ENCODE data around the gene RPRML.
"Not testable (repeated sequence)": the region's sequence is repeated elsewhere in the genome, so short reads cannot be mapped to it uniquely, and the experiment has no call there.

The RPRML gene

GRCh38 chr17:46964315-46965265, 14.5 kb downstream of the RPRML start:
- Mint-ChIP-seq H3K36me3 (ENCODE audit: low read depth) (no peaks in the 10 kb centered on the region), H3K4me1 (ENCODE audit: low read depth) (peaks cover 4% of the 10 kb centered on the region), H3K27ac (no peak overlapping the region), H3K27me3 (ENCODE audit: low read depth) (no peaks in the 10 kb centered on the region), H3K9me3 (no peaks in the 10 kb centered on the region), H3K4me3 (no peak overlapping the region)
- no peak for DNase-seq (ENCODE audit: low spot score)

- H3K4me3 Mint-ChIP-seq, result no peak overlapping the region
- H3K9me3 Mint-ChIP-seq, result no peaks in the 10 kb centered on the region
- H3K27ac Mint-ChIP-seq, result no peak overlapping the region
- peaks cover 4% of the 10 kb centered on the region for H3K4me1 Mint-ChIP-seq (ENCODE audit: low read depth)
- no peaks in the 10 kb centered on the region for H3K36me3 Mint-ChIP-seq (ENCODE audit: low read depth)
- no peaks in the 10 kb centered on the region for H3K27me3 Mint-ChIP-seq (ENCODE audit: low read depth)
- no peak for DNase-seq (ENCODE audit: low spot score)
These were observed 15.5 kb downstream of the RPRML start for GRCh38 chr17:46963571-46963970.

DNA sequence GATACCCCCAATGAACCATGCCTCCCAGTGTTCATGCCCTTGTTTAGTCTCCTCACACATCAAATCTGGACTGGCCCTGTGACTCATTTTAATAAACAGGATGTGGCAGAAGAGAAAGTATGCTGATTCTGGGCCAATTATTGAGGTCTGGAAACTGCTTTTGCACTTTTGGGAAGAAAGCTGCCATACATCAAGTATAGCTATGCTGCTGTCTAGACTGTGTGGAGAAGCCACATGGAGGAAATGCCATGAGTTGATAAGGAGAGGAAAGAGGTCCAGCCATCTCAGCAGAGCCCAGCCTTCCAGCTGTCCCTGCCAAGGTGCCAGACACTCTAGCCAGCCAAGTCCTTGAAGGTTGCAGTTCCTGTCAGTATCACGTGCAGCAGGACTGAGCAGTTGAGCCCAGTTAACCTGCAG, 16.7 kb downstream of the RPRML start:
- H3K4me3 Mint-ChIP-seq, result no peak overlapping the region
- H3K27me3 Mint-ChIP-seq (ENCODE audit: low read depth), result no peaks in the 10 kb centered on the region
- H3K27ac Mint-ChIP-seq, result no peak overlapping the region
- DNase-seq (ENCODE audit: low spot score), result no peak
- peaks cover 4% of the 10 kb centered on the region for H3K4me1 Mint-ChIP-seq (ENCODE audit: low read depth)
- H3K9me3 Mint-ChIP-seq, result no peaks in the 10 kb centered on the region
- H3K36me3 Mint-ChIP-seq (ENCODE audit: low read depth), result no peaks in the 10 kb centered on the region

GRCh38 chr17:46960152-46960551, 18.9 kb downstream of the RPRML start:
- H3K4me1 Mint-ChIP-seq (ENCODE audit: low read depth), result peaks cover 4% of the 10 kb centered on the region
- H3K4me3 Mint-ChIP-seq, result no peak overlapping the region
- no peaks in the 10 kb centered on the region for H3K27me3 Mint-ChIP-seq (ENCODE audit: low read depth)
- DNase-seq (ENCODE audit: low spot score), result no peak
- H3K36me3 Mint-ChIP-seq (ENCODE audit: low read depth), result peaks cover 3% of the 10 kb centered on the region
- no peak overlapping the region for H3K27ac Mint-ChIP-seq
- H3K9me3 Mint-ChIP-seq, result no peaks in the 10 kb centered on the region

- no peak for DNase-seq (ENCODE audit: low spot score)
- no peak overlapping the region for H3K27ac Mint-ChIP-seq
- H3K4me3 Mint-ChIP-seq, result no peak overlapping the region
- peaks cover 3% of the 10 kb centered on the region for H3K36me3 Mint-ChIP-seq (ENCODE audit: low read depth)
- H3K4me1 Mint-ChIP-seq (ENCODE audit: low read depth), result peaks cover 4% of the 10 kb centered on the region
- no peaks in the 10 kb centered on the region for H3K27me3 Mint-ChIP-seq (ENCODE audit: low read depth)
- no peaks in the 10 kb centered on the region for H3K9me3 Mint-ChIP-seq
These were observed 20.9 kb downstream of the RPRML start for GRCh38 chr17:46958041-46958591.

- not testable (repeated sequence) for H3K4me3 Mint-ChIP-seq; H3K27ac Mint-ChIP-seq; H3K27me3 Mint-ChIP-seq (ENCODE audit: low read depth); DNase-seq (ENCODE audit: low spot score); H3K4me1 Mint-ChIP-seq (ENCODE audit: low read depth); H3K9me3 Mint-ChIP-seq; H3K36me3 Mint-ChIP-seq (ENCODE audit: low read depth)
These were observed 25.9 kb downstream of the RPRML start for GRCh38 chr17:46953191-46953590.

- Mint-ChIP-seq H3K36me3 (ENCODE audit: low read depth) (peaks cover 3% of the 10 kb centered on the region), H3K9me3 (no peaks in the 10 kb centered on the region), H3K4me3 (no peak overlapping the region), H3K27ac (no peak overlapping the region), H3K27me3 (ENCODE audit: low read depth) (no peaks in the 10 kb centered on the region), H3K4me1 (ENCODE audit: low read depth) (no peaks in the 10 kb centered on the region)
- no peak for DNase-seq (ENCODE audit: low spot score)
These were observed 26.9 kb downstream of the RPRML start for GRCh38 chr17:46952115-46952514.

GRCh38 chr17:46951706-46952105, 27.3 kb downstream of the RPRML start:
- Mint-ChIP-seq H3K36me3 (ENCODE audit: low read depth) (peaks cover 3% of the 10 kb centered on the region), H3K27me3 (ENCODE audit: low read depth) (no peaks in the 10 kb centered on the region), H3K4me1 (ENCODE audit: low read depth) (no peaks in the 10 kb centered on the region), H3K4me3 (no peak overlapping the region), H3K9me3 (no peaks in the 10 kb centered on the region), H3K27ac (no peak overlapping the region)
- no peak for DNase-seq (ENCODE audit: low spot score)

DNA sequence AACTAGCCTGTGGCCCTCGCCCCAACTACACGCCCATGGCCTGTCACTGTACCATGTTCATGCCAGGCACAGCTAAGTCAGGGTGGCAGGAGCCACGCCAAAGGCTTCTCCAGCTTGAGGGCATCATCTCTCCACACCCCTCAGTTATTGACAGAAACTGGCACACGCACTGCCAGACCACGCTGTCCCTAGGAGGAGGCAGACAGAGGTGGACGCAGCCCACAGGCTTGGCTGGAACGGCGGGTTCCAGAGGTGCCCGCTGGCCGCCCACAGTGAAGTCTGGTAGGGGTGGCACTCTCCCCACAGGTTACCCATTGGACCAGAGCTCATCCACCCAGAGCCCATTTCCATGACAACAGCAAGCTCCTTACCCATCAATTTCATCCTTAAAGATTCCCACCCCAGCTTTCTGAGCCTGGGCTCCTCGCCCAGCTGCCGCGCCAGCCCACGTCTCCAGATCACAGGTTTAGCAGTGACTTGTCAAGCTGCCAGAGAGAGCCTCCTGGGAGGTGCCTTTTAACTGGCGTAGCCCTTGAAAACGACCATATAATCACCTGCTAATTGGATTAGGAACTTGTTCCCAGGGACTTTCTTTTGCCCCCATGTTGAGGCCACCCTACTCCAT, 27.9 kb downstream of the RPRML start:
- Mint-ChIP-seq H3K36me3 (ENCODE audit: low read depth) (peaks cover 3% of the 10 kb centered on the region), H3K9me3 (no peaks in the 10 kb centered on the region), H3K4me1 (ENCODE audit: low read depth) (no peaks in the 10 kb centered on the region), H3K27ac (no peak overlapping the region), H3K27me3 (ENCODE audit: low read depth) (no peaks in the 10 kb centered on the region), H3K4me3 (no peak overlapping the region)
- DNase-seq (ENCODE audit: low spot score), result no peak

- H3K36me3 Mint-ChIP-seq (ENCODE audit: low read depth), result no peaks in the 10 kb centered on the region
- H3K27me3 Mint-ChIP-seq (ENCODE audit: low read depth), result no peaks in the 10 kb centered on the region
- no peak overlapping the region for H3K4me3 Mint-ChIP-seq
- H3K4me1 Mint-ChIP-seq (ENCODE audit: low read depth), result no peaks in the 10 kb centered on the region
- no peak for DNase-seq (ENCODE audit: low spot score)
- no peaks in the 10 kb centered on the region for H3K9me3 Mint-ChIP-seq
- H3K27ac Mint-ChIP-seq, result no peak overlapping the region
These were observed 28.6 kb downstream of the RPRML start for GRCh38 chr17:46950342-46950996.

DNA sequence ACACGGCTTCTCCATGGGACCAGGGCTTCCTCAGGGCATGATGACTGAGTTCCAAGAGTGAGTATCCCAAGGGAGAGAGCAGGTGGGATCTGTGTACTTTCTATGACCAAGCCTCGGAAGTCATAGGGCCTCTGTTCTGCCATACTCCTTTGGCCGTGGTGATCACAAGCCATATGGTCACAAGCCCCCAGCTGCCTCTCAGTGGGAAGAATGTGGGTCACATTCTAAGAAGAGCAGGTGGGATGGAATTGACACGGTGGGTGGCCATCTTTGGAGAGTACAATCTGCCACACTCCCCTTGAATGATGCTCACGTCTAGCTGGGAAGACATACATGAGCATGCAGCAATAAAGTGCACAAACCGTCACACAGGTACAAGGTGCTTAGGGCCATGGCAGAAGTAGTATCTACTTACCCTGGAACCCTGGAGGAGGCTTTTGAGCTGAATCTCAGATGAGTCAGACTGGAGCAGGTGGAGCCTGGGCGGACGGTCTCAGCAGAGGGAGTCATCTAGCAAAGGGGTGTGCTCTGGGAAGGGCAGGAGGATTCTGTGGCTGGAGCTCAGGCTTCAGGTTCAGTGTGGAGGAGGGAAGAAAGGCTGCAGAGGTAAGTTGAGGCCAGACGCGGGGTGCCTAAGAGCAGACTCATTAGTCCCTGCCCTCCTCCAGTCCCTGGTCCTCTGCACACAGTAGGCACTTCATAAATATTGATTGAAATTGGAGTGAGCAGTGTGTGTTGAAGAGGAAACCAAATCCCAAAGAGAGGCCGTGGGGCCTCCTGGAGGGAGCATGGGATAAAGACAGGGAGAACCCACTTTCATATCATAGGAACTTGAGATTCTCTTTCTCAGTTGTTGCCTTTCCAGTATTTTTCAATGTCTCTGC, 29.5 kb downstream of the RPRML start:
- no peak for DNase-seq (ENCODE audit: low spot score)
- Mint-ChIP-seq H3K9me3 (no peaks in the 10 kb centered on the region), H3K36me3 (ENCODE audit: low read depth) (no peaks in the 10 kb centered on the region), H3K27ac (no peak overlapping the region), H3K4me3 (no peak overlapping the region), H3K4me1 (ENCODE audit: low read depth) (no peaks in the 10 kb centered on the region), H3K27me3 (ENCODE audit: low read depth) (no peaks in the 10 kb centered on the region)

GRCh38 chr17:46948544-46948943, 30.5 kb downstream of the RPRML start:
- DNase-seq (ENCODE audit: low spot score), result no peak
- Mint-ChIP-seq H3K4me1 (ENCODE audit: low read depth) (peaks cover 1% of the 10 kb centered on the region), H3K9me3 (no peaks in the 10 kb centered on the region), H3K36me3 (ENCODE audit: low read depth) (no peaks in the 10 kb centered on the region), H3K27ac (no peak overlapping the region), H3K4me3 (no peak overlapping the region), H3K27me3 (ENCODE audit: low read depth) (no peaks in the 10 kb centered on the region)

GRCh38 chr17:46947216-46947615, 31.8 kb downstream of the RPRML start:
- Mint-ChIP-seq H3K27ac (no peak overlapping the region), H3K9me3 (no peaks in the 10 kb centered on the region), H3K4me3 (no peak overlapping the region), H3K36me3 (ENCODE audit: low read depth) (peaks cover 4% of the 10 kb centered on the region), H3K4me1 (ENCODE audit: low read depth) (peaks cover 5% of the 10 kb centered on the region), H3K27me3 (ENCODE audit: low read depth) (no peaks in the 10 kb centered on the region)
- no peak for DNase-seq (ENCODE audit: low spot score)

All from T-helper 2 cell treated with Interferon-gamma antibody and Interleukin-4, amounts not matched to agents 5 μg/mL and 100 μg/mL, for 36 hours (primary cell).